CD4-positive, alpha-beta T cell treated with Interleukin-17A for 4 hours (primary cell): Measurements from ENCODE around the gene TBL1XR1.

ENCODE experiments used
- DNase-seq: peaks from one replicate; pipeline ENCODE4 v3.0.0-alpha.2; 2020; ENCODE audit warnings: mixed read lengths

The TBL1XR1 gene

GRCh38 chr3:177197041-177197726, at the start of gene TBL1XR1:
Gene TBL1XR1 (minus strand): TSS chr3:177197482. CDS start chr3:177064977, 132,505 bp downstream.
- DNase-seq: peak; percentile 90

- DNase-seq: no peak
Measured at GRCh38 chr3:177245250-177245649, 48.0 kb upstream of the TBL1XR1 start.

- no peak for DNase-seq
Measured at GRCh38 chr3:177244606-177245005, 47.3 kb upstream of the TBL1XR1 start.

- DNase-seq: no peak
Measured at GRCh38 chr3:177238686-177239216, 41.5 kb upstream of the TBL1XR1 start.

DNA sequence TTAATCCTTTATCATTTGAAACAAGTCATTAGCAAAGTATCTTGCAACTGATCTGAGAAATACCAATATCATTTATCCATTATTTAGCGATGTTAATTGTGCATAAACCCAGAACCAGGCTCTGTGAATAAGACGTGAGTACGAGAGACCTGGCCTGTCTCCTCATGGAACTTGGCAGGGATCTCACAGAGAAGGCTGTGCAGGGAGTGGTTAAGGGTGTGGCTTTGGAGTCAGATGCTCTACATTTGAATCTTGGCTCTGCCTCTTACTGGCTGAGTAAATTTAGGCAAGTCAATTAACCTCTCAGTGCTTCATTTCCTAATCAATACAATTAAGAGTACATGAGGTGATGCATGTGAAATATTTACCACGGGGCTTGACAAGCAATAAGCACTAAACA, 39.9 kb upstream of the TBL1XR1 start:
- DNase-seq: no peak

GRCh38 chr3:177236704-177237103, 39.4 kb upstream of the TBL1XR1 start:
- DNase-seq: no peak

DNA sequence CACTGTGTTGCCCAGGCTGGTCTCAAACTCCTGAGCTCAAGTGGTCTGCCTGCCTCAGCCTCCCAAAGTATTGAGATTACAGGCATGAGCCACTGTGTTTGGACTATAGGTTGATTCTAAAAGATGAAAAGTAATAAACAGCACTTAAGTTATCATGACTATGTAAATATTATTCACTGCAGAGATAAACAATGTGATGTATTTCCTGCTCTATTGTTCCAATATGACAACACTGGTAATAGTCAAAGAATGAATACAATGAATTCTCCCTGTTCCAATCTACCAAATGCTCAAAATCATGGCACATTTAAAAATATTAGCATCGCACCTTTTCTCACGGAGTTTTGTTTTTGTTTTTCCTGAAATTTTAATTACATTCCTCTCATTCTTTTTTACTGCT, 36.8 kb upstream of the TBL1XR1 start:
- no peak for DNase-seq

GRCh38 chr3:177231242-177231641, 34.0 kb upstream of the TBL1XR1 start:
- no peak for DNase-seq

GRCh38 chr3:177230641-177231040, 33.4 kb upstream of the TBL1XR1 start:
- no peak for DNase-seq

DNA sequence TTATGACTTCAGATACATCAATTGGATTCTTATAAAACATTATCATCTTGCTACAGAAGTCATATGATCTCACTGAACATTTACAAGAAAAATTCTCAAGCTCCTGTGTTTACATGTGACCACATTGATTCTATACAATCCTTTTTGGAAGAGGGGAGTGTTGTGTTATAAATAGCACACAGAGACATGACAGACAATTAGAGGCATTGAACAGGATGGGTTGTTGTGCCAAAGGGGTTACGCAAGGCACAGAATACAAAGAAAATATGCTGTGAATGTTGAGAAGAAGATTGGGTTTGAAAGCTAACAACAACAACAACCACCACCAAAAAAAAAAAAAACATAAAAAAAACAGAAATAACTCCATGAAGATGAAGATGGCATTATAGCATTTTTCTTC, 32.5 kb upstream of the TBL1XR1 start:
- DNase-seq: no peak

DNA sequence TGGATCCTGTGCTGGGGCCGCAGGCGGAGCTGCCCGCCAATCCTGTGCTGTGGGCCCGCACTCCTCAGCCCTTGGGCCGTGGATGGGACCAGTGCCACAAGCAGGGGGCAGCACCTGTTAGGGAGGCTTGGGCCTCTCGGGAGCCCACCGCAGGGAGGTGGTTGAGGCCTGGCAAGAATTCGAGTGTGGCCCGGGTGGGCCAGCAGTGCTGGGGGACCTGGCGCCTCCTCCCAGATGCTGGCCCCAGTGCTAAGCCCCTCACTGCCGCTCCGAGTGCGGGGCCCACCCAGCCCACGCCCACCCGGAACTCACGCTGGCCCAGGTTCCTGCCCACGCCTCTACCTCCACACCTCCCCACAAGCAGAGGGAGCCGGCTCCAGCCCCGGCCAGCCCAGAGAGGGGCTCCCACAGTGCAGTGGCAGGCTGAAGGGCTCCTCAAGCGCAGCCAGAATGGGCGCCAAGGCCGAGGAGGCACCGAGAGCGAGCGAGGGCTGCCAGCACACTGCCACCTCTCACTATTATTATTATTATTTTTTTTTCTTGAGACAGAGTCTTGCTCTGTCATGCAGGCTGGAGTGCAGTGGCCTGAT, 31.4 kb upstream of the TBL1XR1 start:
- DNase-seq: no peak

- DNase-seq: peak; percentile 18
Measured at GRCh38 chr3:177224414-177224813, 27.1 kb upstream of the TBL1XR1 start.

GRCh38 chr3:177221744-177222143, 24.5 kb upstream of the TBL1XR1 start:
- no peak for DNase-seq

DNA sequence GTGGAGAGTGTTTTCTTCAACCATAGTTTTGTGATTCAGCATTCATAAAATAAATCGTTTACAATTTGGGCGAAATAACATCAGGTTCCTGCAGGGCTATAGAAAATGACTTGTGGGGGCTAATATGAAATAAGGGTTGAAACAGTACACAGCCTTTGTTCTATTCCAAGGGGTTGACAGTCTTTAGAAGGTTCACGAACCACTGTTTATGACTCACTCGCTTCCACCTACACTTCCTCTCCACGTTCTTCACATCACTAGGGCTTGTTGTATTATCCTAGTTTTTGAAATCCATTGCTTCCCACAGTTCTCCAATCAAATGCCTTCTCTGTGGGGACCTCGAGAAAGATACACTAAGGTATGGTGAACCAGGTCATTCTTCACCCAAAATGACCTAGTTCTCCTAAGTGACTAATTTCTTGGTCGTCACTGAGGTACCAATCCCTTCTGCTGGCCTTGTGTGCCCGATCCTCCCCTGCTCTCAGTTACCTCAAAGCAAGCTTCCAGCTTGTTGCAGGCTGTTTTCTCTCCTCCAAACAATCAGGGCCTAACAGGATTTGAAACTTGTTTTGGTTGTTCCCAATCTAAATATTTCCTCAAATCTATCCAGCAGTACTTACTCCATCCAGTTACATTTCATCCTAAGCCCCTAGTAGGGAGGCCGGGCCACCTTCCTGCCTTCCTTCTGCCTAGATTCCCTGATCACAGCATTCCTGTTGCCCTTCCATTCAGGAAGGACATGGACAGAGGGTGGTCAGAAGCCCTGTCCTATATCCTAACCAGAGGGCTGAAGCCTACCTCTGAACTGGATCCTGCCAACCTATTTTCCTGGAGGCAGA, 23.1 kb upstream of the TBL1XR1 start:
- no peak for DNase-seq

- no peak for DNase-seq
Measured at GRCh38 chr3:177213801-177214535, 16.7 kb upstream of the TBL1XR1 start.

DNA sequence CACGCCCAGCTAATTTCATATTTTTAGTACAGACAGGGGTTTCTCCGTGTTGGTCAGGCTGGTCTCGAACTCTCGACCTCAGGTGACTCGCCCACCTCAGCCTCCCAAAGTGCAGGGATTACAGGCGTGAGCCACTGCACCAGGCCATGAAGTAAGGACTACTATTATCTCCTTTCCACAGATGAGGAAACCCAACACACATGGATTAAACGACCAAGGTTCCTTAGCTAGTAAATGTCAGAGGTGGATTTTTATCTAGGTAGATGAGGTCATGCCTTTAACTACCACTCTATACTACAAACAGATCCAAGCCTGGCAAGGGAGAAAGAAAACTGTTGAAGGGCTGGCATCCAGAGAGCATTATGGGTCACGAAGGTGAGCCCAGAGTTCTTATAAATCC, 15.5 kb upstream of the TBL1XR1 start:
- no peak for DNase-seq

DNA sequence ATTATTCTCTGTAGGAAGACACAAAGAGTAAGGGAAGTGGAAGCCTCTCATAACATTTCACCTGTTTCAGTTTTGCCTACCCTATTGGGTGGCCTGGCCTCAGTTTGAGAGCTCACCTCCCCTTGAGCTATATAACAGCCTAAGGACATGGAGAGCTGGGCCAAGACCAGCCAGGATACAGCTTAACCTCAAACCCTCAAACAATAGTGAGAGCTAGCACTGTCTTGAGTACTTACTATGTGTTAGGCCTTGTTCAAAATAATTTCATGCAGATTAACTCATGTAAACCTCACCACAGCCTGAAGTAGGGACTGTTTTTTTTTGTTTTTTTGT, 15.0 kb upstream of the TBL1XR1 start:
- no peak for DNase-seq

DNA sequence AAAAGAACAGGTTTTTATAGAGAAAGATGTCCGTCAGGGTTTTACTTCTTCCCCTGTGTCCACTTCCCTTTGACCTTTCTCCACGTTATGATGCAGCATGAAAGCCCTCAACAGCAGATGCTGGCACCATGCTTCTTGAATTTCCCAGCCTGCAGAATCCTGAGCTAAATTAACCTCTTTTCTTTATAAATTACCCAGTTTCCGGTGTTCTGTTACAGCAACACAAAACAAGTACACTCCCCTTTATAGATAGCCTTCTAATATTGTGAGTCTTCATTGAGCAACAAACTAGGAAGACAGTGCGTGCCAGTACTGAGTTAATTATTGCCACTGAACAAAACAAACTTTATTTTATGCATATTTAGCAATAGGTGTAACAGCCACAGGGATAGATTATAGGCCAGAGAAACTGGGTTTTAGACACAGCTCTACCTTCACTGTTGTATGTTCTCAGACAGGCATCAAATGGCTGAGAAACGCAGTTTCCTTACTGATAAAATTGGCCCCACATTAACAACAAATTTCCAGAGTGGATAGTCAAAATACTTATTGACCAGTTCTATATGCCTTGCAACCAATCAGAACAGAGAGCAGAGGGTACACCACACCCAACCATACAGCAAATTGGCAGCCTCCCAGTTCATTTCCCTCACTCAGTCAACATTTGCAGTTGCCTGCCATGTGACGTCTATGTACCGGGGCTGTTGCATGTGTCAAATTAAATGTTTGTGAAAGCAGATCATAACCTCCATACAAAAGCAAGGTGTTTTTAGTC, 14.4 kb upstream of the TBL1XR1 start:
- no peak for DNase-seq

DNA sequence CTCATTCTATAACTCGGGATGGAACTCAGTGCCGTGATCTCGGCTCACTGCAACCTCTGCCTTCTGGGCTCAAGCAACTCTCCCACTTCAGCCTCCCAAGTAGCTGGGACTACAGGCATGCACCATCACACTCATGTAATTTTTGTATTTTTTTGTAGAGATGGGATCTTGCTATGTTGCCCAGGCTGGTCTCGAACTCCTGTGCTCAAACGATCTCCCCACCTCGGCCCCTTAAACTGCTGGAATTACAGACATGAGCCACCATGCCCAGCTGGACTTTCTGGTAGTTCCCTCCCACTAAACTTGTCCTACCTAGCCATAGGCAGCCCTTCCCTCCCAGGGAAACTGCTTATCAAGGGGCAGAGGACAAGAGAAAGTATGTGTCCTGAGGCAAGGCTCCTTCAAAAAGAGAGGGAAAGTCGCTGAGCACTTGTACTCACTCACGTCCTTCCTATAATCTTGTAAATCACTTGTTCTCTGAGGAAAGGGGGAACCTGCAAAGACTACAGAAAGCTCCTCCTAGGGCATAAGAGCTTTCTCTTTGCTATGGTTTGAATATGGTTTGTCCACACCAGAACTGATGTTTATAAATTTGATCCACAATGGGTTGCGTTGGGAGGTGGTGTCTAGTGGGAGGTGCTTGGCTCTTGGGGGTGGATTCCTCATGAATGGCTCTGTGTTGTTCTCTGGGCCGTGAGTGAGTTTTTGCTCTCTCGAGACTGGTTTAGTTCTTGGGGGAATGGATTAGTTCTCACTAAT, 13.6 kb upstream of the TBL1XR1 start:
- DNase-seq: no peak

DNA sequence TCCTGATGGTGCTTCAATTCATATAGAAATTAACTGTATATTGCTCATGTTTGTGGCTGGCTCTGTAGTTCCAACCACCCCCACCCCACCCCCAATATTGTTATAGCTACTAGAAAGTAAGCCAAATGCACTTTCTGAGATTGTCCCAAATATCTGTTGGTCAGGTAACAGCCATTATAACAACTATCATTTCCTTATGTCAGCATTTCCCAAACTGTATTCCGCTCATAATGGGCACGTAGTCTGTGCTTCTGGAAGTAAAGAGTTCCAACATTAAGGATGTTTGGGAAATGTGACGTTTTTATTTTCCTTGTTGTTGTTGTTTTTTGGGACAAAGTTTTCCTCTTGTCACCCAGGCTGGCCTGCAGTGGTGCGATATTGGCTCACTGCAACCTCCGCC, 12.2 kb upstream of the TBL1XR1 start:
- no peak for DNase-seq

DNA sequence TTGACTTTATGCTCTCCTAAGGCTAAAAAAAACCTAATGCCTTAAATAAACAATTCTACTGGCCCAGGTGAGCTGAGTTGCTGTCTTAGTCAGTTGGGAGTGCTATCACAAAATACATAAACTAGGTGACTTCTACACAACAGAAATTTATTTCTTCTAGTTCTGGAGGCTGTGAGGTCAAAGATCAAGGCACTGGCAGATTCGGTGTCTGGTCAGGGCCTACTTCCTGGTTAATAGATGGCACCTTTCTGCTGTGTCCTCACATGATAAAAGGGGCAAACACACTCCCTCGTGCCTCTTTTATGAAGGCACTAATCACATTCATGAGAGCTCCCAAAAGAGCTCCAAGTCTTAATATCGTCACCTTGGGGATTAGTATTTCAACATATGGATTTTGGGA, 11.5 kb upstream of the TBL1XR1 start:
- DNase-seq: no peak

DNA sequence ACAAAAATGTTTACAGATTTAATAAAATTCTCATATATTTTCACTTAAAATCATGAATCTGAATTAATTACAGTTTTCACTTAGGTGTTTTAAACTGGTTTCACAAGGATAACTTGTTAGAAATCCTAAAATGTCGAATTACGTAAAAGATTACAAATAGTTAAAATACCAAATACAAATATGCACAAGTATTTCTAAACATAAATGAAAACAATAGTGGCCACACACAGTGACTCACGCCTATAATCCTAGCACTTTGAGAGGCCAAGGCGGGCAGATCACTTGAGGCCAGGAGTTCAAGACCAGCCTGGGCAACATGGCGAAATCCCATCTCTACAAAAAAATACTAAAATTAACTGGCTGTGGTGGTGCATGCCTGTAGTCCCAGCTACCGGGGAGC, 10.9 kb upstream of the TBL1XR1 start:
- DNase-seq: no peak
